Measurements from ENCODE around the gene PPP1R13B.

GRCh38 chr14:103885509-103885932 lies 38.1 kb upstream of the PPP1R13B start:
- TF ChIP-seq CTCF (IDR thresholded peaks at IDR 0.05) (no peak), POLR2A (IDR thresholded peaks at IDR 0.05) (no peak)

All from esophagus squamous epithelium (tissue), 4 donors.